Measurements from ENCODE around the gene FLOT2.
"Not testable (repeated sequence)": the region's sequence is repeated elsewhere in the genome, so short reads cannot be mapped to it uniquely, and the experiment has no call there.

FLOT2 gene

DNA sequence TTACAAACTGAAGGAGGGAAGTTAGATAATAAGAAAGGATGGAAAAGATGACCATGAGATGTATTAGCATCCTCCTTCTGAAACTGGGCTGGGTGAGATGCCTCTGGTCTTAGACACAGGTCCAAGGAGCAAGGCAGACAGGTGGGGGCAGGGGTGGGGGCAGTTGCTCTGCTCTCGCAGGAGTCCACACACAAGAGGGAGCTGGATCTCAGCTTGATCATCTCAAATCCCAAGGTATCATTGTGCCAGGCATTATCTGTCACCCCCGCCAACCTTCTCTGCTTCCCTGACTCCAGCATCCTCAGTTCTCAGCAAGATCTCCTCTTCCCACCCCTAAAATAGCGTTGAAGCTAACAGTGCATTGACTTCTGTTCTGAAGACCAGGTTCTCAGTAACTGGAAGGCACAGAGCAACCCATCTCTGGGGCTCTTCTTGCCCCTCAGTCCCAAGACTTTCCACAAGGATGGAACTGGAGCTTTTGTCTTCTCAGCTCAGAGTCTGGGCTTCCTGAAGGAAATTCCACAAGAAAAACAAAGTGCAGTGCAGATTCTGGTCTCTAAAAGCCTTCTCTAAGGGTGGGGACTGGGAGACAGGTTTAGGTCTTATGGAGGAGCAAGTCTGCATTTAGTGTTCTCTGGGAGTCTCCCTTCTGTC lies 1.6 kb downstream of the FLOT2 start:
- DNase-seq = no peak

DNA sequence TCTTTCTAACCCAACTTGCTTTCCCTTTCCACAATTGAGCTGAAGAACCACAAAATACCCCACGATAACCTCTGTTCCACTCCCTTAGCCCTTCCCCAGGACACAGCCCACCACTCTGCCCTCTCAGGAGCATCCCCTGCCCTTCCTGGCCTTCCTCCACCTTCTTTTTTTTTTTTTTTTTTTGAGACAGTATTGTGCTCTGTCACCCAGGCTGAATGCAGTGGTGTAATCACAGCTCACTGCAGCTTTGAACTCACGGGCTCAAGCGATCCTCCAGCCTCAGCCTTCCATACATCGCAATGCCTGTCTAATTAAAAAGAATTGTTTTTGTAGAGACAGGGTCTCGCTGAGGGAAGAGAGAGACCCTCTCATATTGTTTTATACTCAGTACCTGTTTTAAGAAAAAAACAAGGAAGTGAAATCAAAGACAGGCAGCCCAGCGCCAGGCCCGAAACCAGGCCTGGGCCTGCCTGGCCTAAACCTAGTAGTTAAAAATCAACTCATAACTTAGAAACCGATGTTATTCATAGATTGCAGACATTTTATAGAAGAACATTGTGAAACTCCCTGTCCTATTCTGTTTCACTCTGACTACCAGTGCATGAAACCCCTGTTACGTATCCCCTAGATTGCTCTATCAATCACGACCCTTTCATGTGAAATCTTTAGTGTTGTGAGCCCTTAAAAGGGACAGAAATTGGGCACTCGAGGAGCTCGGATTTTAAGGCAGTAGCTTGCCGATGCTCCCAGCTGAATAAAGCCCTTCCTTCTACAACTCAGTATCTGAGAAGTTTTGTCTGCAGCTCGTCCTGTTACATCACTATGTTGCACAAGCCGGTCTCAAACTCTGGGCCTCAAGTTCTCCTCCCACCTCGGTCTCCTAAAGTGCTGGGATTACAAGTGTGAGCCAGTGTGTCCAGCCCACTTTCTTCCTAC lies 4.0 kb downstream of the FLOT2 start:
- not testable (repeated sequence) for DNase-seq

- no peak for DNase-seq
These were observed 5.5 kb downstream of the FLOT2 start for GRCh38 chr17:28892024-28892423.

- no peak for DNase-seq
These were observed 6.3 kb downstream of the FLOT2 start for GRCh38 chr17:28891201-28891600.

- DNase-seq = no peak
These were observed 7.5 kb downstream of the FLOT2 start for GRCh38 chr17:28889996-28890395.

- no peak for DNase-seq
These were observed 8.7 kb downstream of the FLOT2 start for GRCh38 chr17:28888832-28889231.

DNA sequence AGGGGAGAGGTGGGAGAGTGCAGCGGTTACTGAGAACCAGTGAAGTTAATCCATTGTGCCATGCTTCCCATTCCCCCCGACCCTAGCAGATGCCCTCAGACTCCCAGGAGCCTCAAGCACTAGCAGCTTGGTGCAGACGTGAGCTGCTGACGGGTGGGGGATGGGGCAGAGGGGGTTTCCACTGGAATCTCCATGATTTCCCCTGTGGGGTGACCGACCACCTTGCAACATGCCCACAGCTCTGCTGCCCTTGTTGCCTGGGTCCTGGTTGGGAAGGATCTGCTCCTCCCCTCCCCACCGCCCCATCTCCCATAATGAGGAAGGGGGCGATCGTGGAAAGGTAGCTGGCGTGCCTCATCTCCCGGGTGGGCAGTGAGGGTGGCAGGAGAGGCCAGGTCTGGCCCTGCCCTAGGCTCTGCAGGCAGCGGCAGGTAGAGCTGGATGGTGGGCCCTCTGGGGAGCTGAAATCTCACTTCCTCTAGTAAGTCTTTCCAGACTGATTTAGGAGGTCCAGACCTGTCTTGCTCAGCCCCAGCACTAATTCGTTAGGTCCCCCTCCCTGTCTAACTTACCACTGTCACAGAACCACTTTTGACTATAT lies 9.6 kb downstream of the FLOT2 start:
- no peak for DNase-seq

GRCh38 chr17:28885951-28886350 lies 11.6 kb downstream of the FLOT2 start:
- no peak for DNase-seq

GRCh38 chr17:28885363-28885762 lies 12.2 kb downstream of the FLOT2 start:
- DNase-seq = no peak

DNA sequence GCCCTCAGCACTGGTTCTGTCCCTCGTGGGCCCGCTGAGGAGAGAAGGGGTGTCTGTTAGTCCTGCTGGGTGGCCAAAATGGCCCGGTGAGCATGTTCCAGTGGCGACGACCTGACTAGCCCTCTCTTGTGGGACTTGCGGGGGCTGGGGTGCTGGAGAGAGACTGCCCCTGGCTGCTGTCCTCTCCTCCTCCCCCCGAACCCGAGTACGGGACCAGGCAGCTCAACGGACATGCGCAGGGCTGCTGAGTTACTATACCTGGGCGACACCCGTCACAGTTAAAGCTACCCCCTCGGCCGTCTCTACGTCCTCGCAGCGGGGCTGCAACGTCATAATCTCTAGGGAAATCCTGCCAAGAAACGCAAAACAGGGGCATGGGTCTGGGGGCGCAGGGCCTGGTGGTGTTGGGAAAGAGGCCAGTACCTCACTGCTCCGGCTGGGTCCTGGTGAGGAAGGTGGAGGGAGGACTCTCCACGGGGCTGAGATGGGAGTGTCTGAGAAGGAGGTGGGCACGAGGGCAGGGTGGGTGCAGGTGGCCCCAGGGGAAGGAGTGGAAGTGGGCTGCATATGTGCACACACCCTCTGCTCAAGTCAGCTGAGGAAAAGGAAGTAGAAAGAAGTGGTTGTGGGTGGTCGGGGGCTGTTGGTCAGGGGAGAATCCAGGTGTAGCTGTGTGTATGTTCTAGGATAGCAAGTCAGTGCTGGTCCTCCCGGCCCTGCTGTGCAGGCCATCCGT lies 13.4 kb downstream of the FLOT2 start:
- DNase-seq = no peak

DNA sequence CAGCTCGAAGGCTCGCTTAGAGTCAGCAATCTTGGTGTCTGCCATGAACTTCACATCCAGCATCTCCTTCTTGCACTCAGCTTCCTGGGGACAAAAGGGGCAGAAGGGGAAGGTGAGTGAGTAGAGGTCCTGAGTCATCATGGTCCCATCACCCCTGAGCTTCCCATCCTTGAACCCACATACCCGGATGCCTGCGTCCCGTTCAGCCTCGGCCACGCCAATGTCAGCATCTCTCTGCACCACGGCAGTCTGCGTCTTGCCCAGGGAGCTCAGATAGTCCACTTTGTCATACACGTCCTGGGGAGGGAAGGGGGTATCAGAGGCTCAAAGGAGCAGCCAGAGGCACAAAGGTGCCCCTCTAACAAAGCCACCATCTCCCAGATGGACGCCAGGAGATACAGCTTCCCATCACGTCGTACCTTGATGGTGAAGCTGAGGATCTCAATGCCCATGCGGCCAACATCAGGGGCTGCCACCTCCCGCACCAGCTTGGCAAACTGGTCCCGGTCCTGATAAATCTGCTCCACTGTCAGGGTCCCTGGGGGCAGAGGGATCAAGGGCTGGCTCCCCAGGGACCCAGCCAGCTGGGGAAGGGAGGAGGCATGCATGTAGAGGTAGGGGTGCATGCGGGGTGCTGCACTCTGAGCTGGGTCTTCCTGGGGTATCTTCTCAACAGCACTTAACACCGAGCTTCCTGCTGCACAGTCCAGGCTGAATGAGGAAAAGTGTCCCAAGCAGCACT lies 15.2 kb downstream of the FLOT2 start:
- DNase-seq = no peak

GRCh38 chr17:28881533-28882056 lies 15.9 kb downstream of the FLOT2 start:
- DNase-seq = no peak

GRCh38 chr17:28880572-28880945 lies 17.0 kb downstream of the FLOT2 start:
- DNase-seq = no peak

- DNase-seq = no peak
These were observed 17.5 kb downstream of the FLOT2 start for GRCh38 chr17:28879886-28880571.

DNA sequence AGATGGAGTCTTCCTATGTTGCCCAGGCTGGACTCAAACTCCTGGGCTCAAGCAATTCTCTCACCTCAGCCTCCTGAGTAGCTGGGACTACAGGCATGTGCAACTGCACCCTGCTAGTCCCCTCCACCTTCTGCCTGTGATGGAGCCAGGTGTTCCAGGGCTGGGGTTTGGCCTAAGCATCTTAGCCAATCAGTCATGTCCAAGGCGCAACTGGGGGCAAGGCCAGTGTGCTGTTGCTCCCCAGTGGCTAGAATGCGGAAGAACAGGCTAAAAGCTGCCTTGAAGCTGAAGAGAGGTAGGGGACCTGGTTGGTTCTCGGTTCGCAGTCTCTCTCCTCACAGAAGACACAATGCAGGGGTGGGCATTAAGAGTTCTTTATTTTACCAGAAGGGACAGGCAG lies 18.6 kb downstream of the FLOT2 start:
- DNase-seq = peak in 2 of 3 experiments; percentile 43 to 64

- no peak for DNase-seq
These were observed 19.2 kb downstream of the FLOT2 start for GRCh38 chr17:28878158-28878910.

- DNase-seq = not testable (repeated sequence)
These were observed 20.3 kb downstream of the FLOT2 start for GRCh38 chr17:28877150-28877711.

DNA sequence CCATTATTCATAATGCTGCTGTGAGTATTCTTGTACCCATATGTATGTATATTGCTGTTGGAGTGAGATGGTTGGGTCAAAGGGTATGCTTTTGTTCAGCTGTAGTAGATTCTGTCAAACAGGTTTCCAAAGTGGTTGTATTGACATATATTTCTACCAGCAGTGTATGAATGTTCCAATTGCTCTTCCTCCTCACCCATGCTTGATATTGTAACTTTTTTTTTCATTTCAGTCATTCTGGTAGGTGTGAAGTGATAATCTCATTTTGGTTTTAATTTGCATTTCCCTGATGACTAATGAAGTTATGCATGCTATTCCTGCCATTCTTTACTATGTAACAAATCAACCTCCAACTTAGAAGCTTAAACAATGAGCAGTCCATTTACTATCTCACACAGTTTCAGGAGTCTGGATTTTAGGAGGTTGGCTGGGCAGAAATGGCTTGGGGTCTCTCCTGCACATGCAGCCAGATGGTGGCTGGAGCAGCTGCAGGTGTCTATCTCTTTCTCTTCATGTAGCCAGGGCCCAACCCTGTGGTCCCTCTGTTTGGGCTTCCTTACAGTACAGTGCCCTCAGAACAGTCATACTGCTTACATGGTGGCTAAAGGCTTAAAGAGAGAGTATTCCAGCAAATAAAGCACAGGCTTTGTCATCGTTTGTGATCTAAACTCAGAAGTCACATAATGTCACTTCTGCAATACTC lies 21.5 kb downstream of the FLOT2 start:
- no peak for DNase-seq

DNA sequence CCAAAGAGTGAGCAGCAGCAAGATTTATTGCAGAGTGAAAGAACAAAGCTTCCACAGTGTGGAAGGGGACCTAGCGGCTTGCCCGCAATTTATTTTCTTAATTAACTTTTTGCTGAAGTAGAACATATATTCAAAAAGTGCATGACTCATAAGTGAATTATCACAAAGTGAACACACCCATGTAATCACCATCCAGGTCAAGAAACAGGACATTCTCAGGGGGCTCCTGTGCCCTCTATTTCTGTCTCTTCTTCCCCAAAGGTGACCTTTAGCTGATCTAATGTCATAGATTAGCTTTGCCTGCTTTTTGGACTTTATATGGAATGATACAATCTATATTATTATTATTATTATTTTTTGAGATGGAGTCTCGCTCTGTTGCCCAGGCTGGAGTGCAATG lies 22.8 kb downstream of the FLOT2 start:
- DNase-seq = no peak

GRCh38 chr17:28873839-28874238 lies 23.7 kb downstream of the FLOT2 start:
- DNase-seq = no peak

All from NCI-H1417 (cell line).